Neural progenitor cell (in vitro differentiated cells): ENCODE measurements around the gene CREG1. TPM values are rescaled to one million over a fixed set of nuclear protein-coding genes. Genes with fewer than 3 reads are reported as not detected.

ENCODE experiments used
- DNase-seq: peaks from one replicate; pipeline ENCODE4 v3.0.0-alpha.2; 2016; ENCODE audit warnings: low spot score
- H2AFZ ChIP-seq: fragments of 200-600 bp; sonication (generic); replicated peaks from 2 replicates; pipeline ENCODE4 v1.6.1; 2016; ENCODE audit warnings: antibody characterized with exemption
- H3F3A ChIP-seq: fragments of 200-600 bp; sonication (generic); 2 replicates; pipeline ENCODE4 v1.6.1; 2016; ENCODE audit warnings: antibody characterized with exemption, low read depth
- H3K27ac ChIP-seq: fragments of 200-600 bp; sonication (generic); 2 replicates; pipeline ENCODE4 v1.5.1; 2016; ENCODE audit warnings: mild to moderate bottlenecking
- H3K27me3 ChIP-seq: fragments of 200-600 bp; sonication (generic); 2 replicates; pipeline ENCODE4 v1.6.1; 2016; ENCODE audit warnings: mild to moderate bottlenecking, moderate library complexity
- H3K36me3 ChIP-seq: fragments of 200-600 bp; sonication (generic); 2 replicates; pipeline ENCODE4 v1.5.1; 2016
- H3K4me1 ChIP-seq: fragments of 200-600 bp; sonication (generic); 2 replicates; pipeline ENCODE4 v1.6.1; 2016; ENCODE audit warnings: mixed run types
- H3K4me2 ChIP-seq: fragments of 200-600 bp; sonication (generic); 2 replicates; pipeline ENCODE4 v1.6.1; 2016
- H3K4me3 ChIP-seq: fragments of 200-600 bp; sonication (generic); 2 replicates; pipeline ENCODE4 v1.5.1; 2016
- H3K79me2 ChIP-seq: fragments of 200-600 bp; sonication (generic); 2 replicates; pipeline ENCODE4 v1.6.1; 2016; ENCODE audit warnings: low read depth
- H3K9ac ChIP-seq: fragments of 200-600 bp; sonication (generic); 2 replicates; pipeline ENCODE4 v1.6.1; 2016
- H3K9me3 ChIP-seq: fragments of 200-600 bp; sonication (generic); 2 replicates; pipeline ENCODE4 v1.5.1; 2016; ENCODE audit warnings: low read depth
- H4K20me1 ChIP-seq: fragments of 200-600 bp; sonication (generic); 2 replicates; pipeline ENCODE4 v1.6.1; 2016; ENCODE audit warnings: low read depth
- H3K27ac Mint-ChIP-seq: 3 replicates; pipeline ENCODE4 v1.8.0; 2021; ENCODE audit warnings: mixed read lengths
- H3K27me3 Mint-ChIP-seq: 2 replicates; pipeline ENCODE4 v1.8.0; 2022; ENCODE audit warnings: low read depth, mild to moderate bottlenecking, inconsistent platforms, moderate library complexity, mixed read lengths; ENCODE audit not compliant: insufficient read depth
- H3K36me3 Mint-ChIP-seq: 3 replicates; pipeline ENCODE4 v1.8.0; 2021; ENCODE audit warnings: mixed read lengths
- H3K4me1 Mint-ChIP-seq: 3 replicates; pipeline ENCODE4 v1.8.0; 2021; ENCODE audit warnings: mixed read lengths
- H3K4me3 Mint-ChIP-seq: 3 replicates; pipeline ENCODE4 v1.8.0; 2021; ENCODE audit warnings: mild to moderate bottlenecking, moderate library complexity, mixed read lengths
- H3K9me3 Mint-ChIP-seq: 3 replicates; pipeline ENCODE4 v1.8.0; 2020; ENCODE audit warnings: mixed read lengths
- CTCF ChIP-seq: fragments of 200-600 bp; sonication (generic); IDR thresholded peaks from 2 replicates; pipeline ENCODE4 v1.5.1; 2017; ENCODE audit warnings: antibody characterized with exemption, mild to moderate bottlenecking
- EZH2 ChIP-seq: fragments of 200-600 bp; sonication (generic); IDR thresholded peaks from 2 replicates; pipeline ENCODE4 v1.6.1; 2017; ENCODE audit warnings: antibody characterized with exemption, mild to moderate bottlenecking, moderate library complexity
- EZH2phosphoT487 ChIP-seq: fragments of 200-600 bp; sonication (generic); IDR thresholded peaks from 2 replicates; pipeline ENCODE4 v1.6.1; 2017; ENCODE audit warnings: antibody characterized with exemption
- total RNA-seq: library from RNA; depleted of rRNA; stranded (reverse); fragments of >200 nt; gene quantifications from 2 replicates; pipeline ENCODE4 v1.2.3, GENCODE V29; 2015; ENCODE audit warnings: low replicate concordance

The CREG1 gene
- total RNA-seq, 1 donor from 2014 or later: 55.6 TPM

GRCh38 chr1:167584581-167584980 is 31.0 kb upstream of the CREG1 start:
- no peaks in the 10 kb centered on the region for H3K4me1 Mint-ChIP-seq
- no peaks in the 10 kb centered on the region for H3K27me3 Mint-ChIP-seq
- H4K20me1 ChIP-seq: no peaks in the 10 kb centered on the region
- H3K27ac ChIP-seq: no peak overlapping the region
- no peak overlapping the region for H3K4me2 ChIP-seq
- no peak overlapping the region for H3K4me3 Mint-ChIP-seq
- H3F3A ChIP-seq: no peaks in the 10 kb centered on the region
- H2AFZ ChIP-seq: no peak overlapping the region
- H3K36me3 Mint-ChIP-seq: no peaks in the 10 kb centered on the region
- H3K27ac Mint-ChIP-seq: no peak overlapping the region
- DNase-seq: no peak
- no peak overlapping the region for H3K4me3 ChIP-seq
- H3K36me3 ChIP-seq: no peaks in the 10 kb centered on the region
- no peak overlapping the region for H3K9ac ChIP-seq
- H3K27me3 ChIP-seq: no peaks in the 10 kb centered on the region
- H3K79me2 ChIP-seq: no peaks in the 10 kb centered on the region
- TF ChIP-seq CTCF: no peak
- TF ChIP-seq EZH2: no peak
- TF ChIP-seq EZH2phosphoT487: no peak
- H3K9me3 ChIP-seq: no peaks in the 10 kb centered on the region
- no peaks in the 10 kb centered on the region for H3K4me1 ChIP-seq
- no peaks in the 10 kb centered on the region for H3K9me3 Mint-ChIP-seq

GRCh38 chr1:167582722-167583121 is 29.2 kb upstream of the CREG1 start:
- no peak for TF ChIP-seq EZH2
- no peak for TF ChIP-seq CTCF
- TF ChIP-seq EZH2phosphoT487: no peak
- Histone ChIP-seq H3K27me3 (no peaks in the 10 kb centered on the region), H4K20me1 (no peaks in the 10 kb centered on the region), H3K9me3 (no peaks in the 10 kb centered on the region), H3K9ac (no peak overlapping the region), H3K4me2 (no peak overlapping the region), H3K79me2 (no peaks in the 10 kb centered on the region), H2AFZ (no peak overlapping the region), H3K4me3 (no peak overlapping the region), H3F3A (no peaks in the 10 kb centered on the region), H3K4me1 (no peaks in the 10 kb centered on the region), H3K27ac (no peak overlapping the region), H3K36me3 (no peaks in the 10 kb centered on the region)
- Mint-ChIP-seq H3K4me1 (peaks cover 2% of the 10 kb centered on the region), H3K9me3 (no peaks in the 10 kb centered on the region), H3K4me3 (no peak overlapping the region), H3K27ac (no peak overlapping the region), H3K27me3 (no peaks in the 10 kb centered on the region), H3K36me3 (no peaks in the 10 kb centered on the region)
- no peak for DNase-seq

GRCh38 chr1:167582064-167582463 is 28.5 kb upstream of the CREG1 start:
- Histone ChIP-seq H3K27me3 (no peaks in the 10 kb centered on the region), H3K79me2 (no peaks in the 10 kb centered on the region), H3K9ac (no peak overlapping the region), H3K9me3 (no peaks in the 10 kb centered on the region), H3K4me2 (no peak overlapping the region), H4K20me1 (no peaks in the 10 kb centered on the region), H3K27ac (no peak overlapping the region), H3F3A (no peaks in the 10 kb centered on the region), H3K4me1 (no peaks in the 10 kb centered on the region), H2AFZ (no peak overlapping the region), H3K4me3 (no peak overlapping the region), H3K36me3 (no peaks in the 10 kb centered on the region)
- DNase-seq: no peak
- Mint-ChIP-seq H3K36me3 (no peaks in the 10 kb centered on the region), H3K27me3 (no peaks in the 10 kb centered on the region), H3K9me3 (no peaks in the 10 kb centered on the region), H3K4me3 (no peak overlapping the region), H3K27ac (no peak overlapping the region), H3K4me1 (peaks cover 2% of the 10 kb centered on the region)
- no peak for TF ChIP-seq EZH2
- TF ChIP-seq CTCF: no peak
- no peak for TF ChIP-seq EZH2phosphoT487

- H3K4me3 Mint-ChIP-seq: no peak overlapping the region
- Histone ChIP-seq H3K79me2 (no peaks in the 10 kb centered on the region), H4K20me1 (no peaks in the 10 kb centered on the region), H3K4me3 (no peak overlapping the region), H3K9me3 (no peaks in the 10 kb centered on the region), H3K27me3 (no peaks in the 10 kb centered on the region), H3K27ac (no peak overlapping the region), H3F3A (no peaks in the 10 kb centered on the region), H2AFZ (no peak overlapping the region), H3K9ac (no peak overlapping the region), H3K4me1 (no peaks in the 10 kb centered on the region), H3K36me3 (no peaks in the 10 kb centered on the region), H3K4me2 (no peak overlapping the region)
- no peaks in the 10 kb centered on the region for H3K27me3 Mint-ChIP-seq
- no peak for DNase-seq
- H3K4me1 Mint-ChIP-seq: peaks cover 2% of the 10 kb centered on the region
- no peak overlapping the region for H3K27ac Mint-ChIP-seq
- no peaks in the 10 kb centered on the region for H3K9me3 Mint-ChIP-seq
- H3K36me3 Mint-ChIP-seq: no peaks in the 10 kb centered on the region
- TF ChIP-seq EZH2 (no peak), CTCF (no peak), EZH2phosphoT487 (no peak)
These were observed 26.4 kb upstream of the CREG1 start for GRCh38 chr1:167579986-167580385.
